Measurements from ENCODE around the gene PPP1R27.
A peak's percentile ranks its signal among the peaks of the same experiment; 100 is the strongest.

DNA sequence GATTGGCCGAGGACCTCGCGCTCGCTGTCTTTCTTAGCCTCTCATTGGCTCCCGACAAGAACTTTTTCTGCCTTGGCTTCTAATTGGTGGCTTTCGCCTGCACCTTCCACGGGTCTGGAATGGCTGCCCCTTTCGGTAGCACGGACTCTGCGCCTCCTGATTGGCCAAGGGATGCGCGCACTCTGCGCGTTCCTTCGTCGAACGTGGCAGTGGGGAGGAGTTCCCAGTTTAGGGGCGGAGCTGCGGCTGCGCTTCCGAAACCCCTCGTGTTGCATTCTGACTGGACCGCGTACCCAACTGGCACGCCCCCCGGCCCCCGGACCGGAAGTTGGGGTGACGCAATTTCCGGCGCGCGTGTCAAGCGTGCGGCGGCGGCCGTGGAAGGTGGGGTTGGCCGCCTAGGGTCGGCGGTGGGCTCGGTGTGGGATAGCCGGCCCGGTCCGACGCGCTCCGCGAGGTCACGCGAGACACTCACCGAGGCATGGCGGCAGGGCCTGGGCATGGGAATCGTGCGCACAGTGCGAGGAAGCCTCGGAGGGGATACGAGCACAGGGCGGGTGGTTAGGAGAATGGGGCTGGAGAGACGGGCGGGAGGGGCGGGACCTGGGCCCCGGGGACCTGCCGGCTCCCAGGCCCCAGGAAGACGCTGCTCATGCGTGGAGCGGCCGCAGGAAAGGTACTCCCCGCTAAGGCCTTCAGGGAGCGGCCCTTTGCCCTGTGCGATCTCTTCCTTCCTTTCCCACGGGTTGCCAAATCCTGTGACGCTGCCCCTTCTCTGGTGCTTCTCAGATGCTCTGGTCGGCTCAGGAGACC lies 26.1 kb upstream of the PPP1R27 start:
- TF ChIP-seq, protein P1, sequence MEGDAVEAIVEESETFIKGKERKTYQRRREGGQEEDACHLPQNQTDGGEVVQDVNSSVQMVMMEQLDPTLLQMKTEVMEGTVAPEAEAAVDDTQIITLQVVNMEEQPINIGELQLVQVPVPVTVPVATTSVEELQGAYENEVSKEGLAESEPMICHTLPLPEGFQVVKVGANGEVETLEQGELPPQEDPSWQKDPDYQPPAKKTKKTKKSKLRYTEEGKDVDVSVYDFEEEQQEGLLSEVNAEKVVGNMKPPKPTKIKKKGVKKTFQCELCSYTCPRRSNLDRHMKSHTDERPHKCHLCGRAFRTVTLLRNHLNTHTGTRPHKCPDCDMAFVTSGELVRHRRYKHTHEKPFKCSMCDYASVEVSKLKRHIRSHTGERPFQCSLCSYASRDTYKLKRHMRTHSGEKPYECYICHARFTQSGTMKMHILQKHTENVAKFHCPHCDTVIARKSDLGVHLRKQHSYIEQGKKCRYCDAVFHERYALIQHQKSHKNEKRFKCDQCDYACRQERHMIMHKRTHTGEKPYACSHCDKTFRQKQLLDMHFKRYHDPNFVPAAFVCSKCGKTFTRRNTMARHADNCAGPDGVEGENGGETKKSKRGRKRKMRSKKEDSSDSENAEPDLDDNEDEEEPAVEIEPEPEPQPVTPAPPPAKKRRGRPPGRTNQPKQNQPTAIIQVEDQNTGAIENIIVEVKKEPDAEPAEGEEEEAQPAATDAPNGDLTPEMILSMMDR (IDR thresholded peaks at IDR 0.05), result peak in 2 of 6 experiments; percentile 6 to 12
- TF ChIP-seq POLR2A (IDR thresholded peaks at IDR 0.05), result peak; percentile 64 to 98
